ENCODE results near the gene DNAJC13.

DNAJC13 gene

DNA sequence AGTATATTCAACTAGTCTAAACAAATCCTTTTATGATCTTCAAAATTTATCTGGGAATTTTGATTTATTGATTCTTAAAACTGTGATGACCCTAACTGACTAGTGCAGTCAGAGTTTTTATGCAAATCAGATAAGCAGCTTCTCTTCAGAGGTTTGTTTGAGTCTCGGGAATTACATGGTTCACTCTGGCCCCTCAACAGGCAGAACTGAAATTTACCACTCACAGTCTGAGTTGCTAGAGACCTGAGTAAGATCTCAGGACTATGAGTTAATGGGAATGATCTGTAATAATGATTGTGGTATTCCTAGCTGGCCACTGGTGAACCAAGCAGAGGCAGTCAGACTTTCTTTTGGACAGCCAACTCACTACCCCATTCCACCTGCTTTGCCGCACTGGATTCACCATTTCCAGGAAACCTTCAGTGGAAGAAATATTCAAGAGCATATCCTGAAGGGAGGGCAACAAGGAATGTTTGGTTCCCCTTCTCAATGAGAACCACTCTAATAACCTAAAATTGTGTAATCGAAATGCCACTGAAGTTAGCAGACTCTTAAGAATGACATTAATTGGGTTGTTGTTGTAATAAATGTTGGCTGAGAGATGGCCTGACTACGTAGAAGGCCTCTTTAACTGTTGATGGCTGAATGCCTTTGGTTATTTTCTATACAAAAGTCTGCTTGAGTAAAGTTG, 11.5 kb upstream of the DNAJC13 start:
- DNase-seq: no peak

DNA sequence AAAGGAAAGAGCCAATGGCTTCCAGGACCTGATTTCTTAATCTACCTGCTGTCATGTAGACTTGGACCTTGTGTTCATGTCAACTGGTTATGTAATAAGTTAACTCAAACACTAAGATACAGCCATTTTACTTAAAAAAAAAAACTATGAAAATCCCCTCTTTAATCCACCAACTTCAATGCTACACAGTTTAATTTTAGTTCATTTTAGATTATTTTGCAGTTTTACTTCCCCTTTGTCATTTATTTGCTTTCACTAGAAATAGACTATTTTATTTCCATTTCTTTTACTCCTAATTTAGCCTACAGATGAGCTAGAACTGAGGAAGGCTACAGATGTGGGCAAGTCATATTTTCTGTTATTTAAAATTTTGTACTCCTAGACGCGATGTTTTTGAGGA, 10.7 kb upstream of the DNAJC13 start:
- no peak for DNase-seq

GRCh38 chr3:132407025-132407424, 10.3 kb upstream of the DNAJC13 start:
- DNase-seq: no peak

- no peak for DNase-seq
These were observed 2.5 kb upstream of the DNAJC13 start for GRCh38 chr3:132414841-132415240.

GRCh38 chr3:132416161-132416560, 1.1 kb upstream of the DNAJC13 start:
- no peak for DNase-seq

DNA sequence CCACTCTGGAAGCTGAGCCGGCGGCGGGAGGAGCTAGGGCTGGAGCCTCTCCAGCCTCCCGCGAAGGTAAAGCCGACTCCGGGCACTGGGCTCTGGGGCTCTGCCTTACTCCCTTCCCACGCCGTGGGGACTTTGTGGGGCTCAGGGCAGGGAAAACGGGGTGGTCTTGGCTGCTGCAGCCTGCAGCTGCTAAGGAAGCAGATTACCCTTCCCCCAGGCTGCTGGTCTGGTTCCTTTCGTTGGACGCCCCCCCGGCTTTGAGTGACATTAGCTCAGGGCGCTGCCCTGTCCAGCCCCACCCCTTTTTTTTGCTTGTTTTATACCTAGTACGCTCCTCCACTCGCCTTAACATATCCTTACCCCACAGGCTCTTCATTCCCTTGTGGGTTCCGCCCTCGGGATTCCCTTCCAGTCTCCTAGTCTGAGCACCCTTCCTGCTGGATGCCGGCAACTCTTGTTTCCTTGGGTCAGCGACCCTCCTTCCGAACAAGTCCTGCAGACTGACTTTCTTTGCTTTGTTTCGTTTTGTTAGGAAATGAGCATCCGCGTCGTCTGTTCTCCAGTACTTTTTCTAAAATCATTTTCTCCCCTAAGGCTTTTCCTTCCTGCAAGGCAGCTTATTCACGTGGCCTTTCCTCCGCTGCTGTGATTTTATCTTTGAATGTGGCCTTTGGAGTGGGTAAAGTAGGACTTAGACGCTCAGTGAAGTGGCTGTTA, 551 bp downstream of the DNAJC13 start:
- DNase-seq: peak; percentile 77

DNA sequence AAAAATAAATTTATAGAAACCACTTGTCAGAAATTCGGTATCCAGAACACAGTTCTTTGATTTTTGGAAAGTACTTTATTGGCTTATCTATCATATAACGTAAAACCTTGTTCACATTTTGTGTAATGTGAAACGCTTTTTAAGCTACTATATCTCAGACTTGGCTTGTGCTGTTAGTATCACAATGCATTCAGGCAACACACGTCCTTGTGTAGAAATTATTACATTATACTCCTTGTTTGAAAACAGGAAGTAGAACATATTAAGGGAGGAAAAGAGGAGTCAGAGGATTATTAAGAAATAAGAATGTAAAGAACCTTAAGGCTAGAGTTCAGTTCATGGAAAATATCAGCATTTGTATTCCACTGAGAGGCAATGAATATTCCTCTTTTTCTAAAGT, 1.6 kb downstream of the DNAJC13 start:
- no peak for DNase-seq

DNA sequence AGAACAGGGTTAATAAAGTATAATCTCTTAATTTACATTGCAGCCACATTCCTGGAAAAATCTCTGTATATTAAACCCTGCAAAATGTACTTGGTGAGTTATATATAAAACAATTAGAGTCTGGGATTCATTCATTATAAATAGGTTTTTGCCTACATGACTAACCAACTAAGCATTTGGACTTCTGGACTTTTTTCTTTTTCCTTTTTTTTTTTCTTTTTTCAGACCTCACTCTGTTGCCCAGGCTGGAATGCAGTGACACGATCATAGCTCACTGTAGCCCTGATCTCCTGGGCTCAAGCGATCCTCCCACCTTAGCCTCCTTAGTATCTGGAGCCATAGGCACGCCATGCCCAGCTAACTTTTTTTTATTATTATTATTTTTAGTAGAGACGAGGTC, 4.5 kb downstream of the DNAJC13 start:
- no peak for DNase-seq

GRCh38 chr3:132422531-132422930, 5.2 kb downstream of the DNAJC13 start:
- no peak for DNase-seq

DNA sequence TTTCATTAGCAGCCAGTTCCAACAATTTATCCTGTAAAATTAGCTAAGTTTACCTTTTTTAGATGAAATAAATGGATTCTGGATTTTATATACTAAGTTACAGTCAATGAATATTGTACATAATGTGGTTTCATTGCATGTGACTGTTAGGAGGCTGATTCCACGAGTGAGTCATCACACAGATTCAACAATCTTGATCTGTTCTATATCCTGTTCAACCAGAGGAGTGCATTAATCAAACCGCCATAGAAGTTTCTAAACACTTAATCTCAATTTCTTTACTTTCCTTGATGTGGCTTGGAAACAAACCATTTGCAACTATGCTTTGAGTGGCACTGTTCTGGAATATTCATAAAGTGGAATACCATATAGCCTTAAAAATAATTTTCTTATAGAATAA, 15.3 kb downstream of the DNAJC13 start:
- DNase-seq: no peak

DNA sequence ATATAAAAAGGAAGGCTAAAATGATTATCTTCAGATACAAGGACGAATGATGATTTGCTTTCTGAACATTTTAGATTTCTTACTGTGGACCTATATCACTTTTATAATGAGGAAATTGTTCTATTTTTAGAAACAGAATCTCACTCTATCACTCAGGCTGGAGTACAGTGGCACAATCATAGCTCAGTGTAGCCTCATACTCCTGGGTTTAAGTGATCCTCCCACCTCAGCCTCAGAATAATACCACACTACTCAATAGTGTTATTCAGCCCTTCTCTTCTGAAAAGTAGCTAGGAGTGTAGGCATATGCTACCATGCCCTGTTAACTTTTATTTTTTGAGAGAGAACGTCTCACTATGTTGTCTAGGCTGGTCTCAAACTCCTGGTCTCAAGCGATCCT, 15.8 kb downstream of the DNAJC13 start:
- no peak for DNase-seq

- DNase-seq: no peak
These were observed 18.1 kb downstream of the DNAJC13 start for GRCh38 chr3:132435224-132435910.

GRCh38 chr3:132435911-132436425, 18.7 kb downstream of the DNAJC13 start:
- no peak for DNase-seq

DNA sequence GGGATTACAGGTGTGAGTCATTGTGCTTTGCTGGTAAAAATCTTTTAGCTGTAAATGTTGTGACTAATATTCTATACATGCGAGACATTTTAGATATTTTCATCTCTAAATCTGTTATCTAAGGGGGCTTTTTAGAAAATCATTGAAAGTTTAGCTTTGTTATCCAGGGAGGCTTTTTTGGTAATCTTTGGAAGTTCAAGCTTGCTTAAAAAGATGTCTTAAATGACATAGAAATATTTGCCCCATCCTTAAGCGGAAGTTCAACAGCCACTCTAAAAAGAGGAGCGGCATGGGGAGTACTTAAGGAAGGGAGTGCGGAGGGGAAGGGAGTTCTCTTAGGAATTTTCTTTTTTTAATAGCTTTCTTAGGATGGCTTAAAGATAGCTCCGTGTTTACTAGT, 26.1 kb downstream of the DNAJC13 start:
- DNase-seq: no peak

DNA sequence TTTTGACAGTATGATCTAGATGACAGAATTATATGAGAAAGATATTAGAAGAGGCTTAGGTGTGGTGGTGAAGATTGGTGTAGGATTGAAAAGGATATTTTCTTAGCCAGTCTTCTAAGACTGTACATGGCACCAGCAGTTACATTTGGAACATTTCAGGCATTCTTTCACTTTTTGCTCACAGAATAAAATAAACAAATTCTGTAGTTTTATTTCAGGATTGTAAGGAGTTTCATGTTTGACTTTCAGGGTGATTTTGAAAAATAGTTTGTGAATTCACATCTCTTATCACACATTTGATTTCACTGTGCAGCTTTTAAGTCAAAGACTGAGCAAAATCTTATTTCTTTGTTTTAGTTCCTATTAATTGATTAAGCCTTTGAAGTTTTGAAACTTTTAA, 27.1 kb downstream of the DNAJC13 start:
- DNase-seq: no peak

- peak; percentile 5 for DNase-seq
These were observed 28.5 kb downstream of the DNAJC13 start for GRCh38 chr3:132445817-132446216.

DNA sequence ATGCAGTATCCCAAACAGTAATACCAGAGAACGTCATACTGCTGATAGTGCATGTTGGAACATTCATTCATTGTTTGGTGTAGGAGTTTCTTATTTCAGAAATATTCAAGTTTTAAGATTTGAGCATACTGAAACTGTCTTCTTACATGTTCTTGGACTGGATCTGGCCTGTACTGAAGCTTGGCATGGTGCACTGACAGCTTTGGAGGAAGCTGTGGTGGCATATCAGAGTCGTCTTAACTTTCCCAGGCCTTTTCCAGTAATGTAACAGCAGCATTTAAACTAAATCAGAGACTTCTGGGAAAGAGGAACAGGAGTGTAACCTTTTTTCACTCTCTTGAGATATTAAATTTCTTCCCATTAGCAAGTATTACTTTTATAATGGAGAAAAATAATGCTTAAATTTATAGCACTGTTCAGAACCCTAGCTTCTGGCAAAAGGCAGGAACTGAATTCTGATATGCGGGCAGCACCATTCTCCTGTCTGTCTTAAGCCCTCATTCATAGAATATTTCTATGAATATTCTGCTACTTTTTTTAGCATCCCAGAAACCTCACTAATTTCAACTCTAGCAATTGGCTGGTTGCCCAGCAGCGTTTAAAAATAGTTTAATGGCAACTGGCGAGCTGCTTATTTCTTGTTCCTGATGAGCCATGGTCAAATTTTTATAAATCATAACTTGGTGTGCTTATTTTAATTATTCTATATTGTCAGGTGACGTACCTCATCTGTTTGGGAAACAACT, 31.1 kb downstream of the DNAJC13 start:
- peak; percentile 87 for DNase-seq

- no peak for DNase-seq
These were observed 38.8 kb downstream of the DNAJC13 start for GRCh38 chr3:132456136-132456535.

DNA sequence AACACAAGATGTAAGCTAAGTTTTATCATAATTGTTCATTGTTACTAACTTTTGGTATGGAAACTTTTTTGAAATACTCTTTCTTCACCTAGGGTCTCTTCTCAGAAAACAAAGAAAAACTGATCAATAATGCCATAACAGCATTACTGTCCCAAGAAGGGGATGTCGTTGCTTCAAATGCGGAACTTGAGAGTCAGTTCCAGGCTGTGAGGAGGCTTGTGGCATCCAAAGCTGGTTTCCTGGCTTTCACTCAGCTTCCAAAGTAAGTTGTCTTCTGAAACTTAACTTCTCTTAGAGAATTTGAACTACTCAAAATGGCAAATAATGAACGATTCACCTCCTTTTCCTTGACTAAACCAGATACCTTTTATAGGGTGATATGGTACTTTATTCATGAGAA, 39.3 kb downstream of the DNAJC13 start:
- no peak for DNase-seq

GRCh38 chr3:132457286-132457685, 40.0 kb downstream of the DNAJC13 start:
- DNase-seq: no peak

DNA sequence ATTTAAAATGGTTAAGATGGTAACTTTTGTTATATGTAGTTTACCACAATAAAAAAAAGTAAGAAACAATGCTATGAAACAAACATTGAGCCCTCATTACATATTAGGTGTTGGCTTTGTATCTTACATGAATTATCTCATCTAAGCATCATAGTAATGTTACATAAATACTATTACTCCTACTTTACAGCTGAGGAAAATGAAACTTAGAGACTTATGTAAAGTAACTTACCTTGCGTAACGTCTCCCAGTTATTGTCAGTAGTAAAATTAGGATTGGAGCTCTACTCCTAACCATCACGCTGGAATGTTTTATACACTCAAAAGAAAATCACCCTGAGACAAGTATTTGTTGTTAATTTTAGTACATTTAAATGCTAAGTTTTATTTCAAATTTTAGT, 42.2 kb downstream of the DNAJC13 start:
- no peak for DNase-seq

DNA sequence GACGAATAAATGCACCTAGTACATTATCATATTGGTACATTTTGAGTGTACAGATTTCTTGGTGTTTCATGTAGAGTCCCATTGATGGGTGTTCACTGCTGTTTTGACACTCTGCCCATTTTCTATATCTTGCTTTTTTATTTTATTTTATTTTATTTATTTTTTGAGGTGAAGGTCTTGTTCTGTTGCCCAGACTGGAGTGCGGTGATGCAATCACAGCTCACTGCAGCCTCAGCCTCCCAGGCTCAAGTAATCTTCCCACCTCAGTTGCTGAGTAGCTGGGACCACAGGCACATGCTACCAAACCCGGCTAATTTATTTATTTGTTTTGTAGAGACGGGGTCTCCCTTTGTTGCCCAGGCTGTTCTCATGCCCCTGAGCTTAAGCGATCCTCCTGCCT, 44.2 kb downstream of the DNAJC13 start:
- DNase-seq: no peak

GRCh38 chr3:132464066-132464465, 46.8 kb downstream of the DNAJC13 start:
- DNase-seq: no peak
